SU-DHL-6 (cell line): ENCODE data around the gene SREBF1.

ENCODE experiments used
- H2AFZ ChIP-seq: fragments of 200-600 bp; sonication (generic); 2 replicates; pipeline ENCODE4 v1.6.1; 2014; ENCODE audit warnings: low read depth, mild to moderate bottlenecking, moderate library complexity, mixed read lengths, antibody characterized with exemption, low read length; ENCODE audit not compliant: severe bottlenecking
- H3F3A ChIP-seq: fragments of 200-600 bp; shearing (Covaris generic); 2 replicates; pipeline ENCODE4 v1.6.0; 2016; ENCODE audit warnings: antibody characterized with exemption, mild to moderate bottlenecking; ENCODE audit not compliant: insufficient read depth
- H3K27ac ChIP-seq: fragments of 200-600 bp; sonication (generic); 2 replicates; pipeline ENCODE4 v1.5.1; 2016; ENCODE audit warnings: low read depth, mild to moderate bottlenecking, low read length, moderate library complexity, mixed read lengths
- H3K27me3 ChIP-seq: fragments of 200-600 bp; sonication (generic), shearing (Covaris generic); 2 replicates; pipeline ENCODE4 v1.6.0; 2014; ENCODE audit warnings: mild to moderate bottlenecking, low read length
- H3K36me3 ChIP-seq: fragments of 200-600 bp; sonication (generic); 2 replicates; pipeline ENCODE4 v1.6.1; 2014; ENCODE audit warnings: mild to moderate bottlenecking, low read length, mixed read lengths
- H3K4me2 ChIP-seq: fragments of 300-600, 200-600 bp; shearing (Covaris generic), sonication (generic); 2 replicates; pipeline ENCODE4 v1.6.0; 2014; ENCODE audit warnings: low read length, low read depth, mild to moderate bottlenecking; ENCODE audit not compliant: poor library complexity, severe bottlenecking
- H3K4me3 ChIP-seq: fragments of 200-600 bp; sonication (generic); 2 replicates; pipeline ENCODE4 v1.5.1; 2014; ENCODE audit warnings: antibody characterized with exemption, low read length, mild to moderate bottlenecking, mixed read lengths; ENCODE audit not compliant: insufficient read depth, poor library complexity, severe bottlenecking
- H3K79me2 ChIP-seq: fragments of 200-600 bp; sonication (generic); 2 replicates; pipeline ENCODE4 v1.6.1; 2014; ENCODE audit warnings: mild to moderate bottlenecking, low read length, moderate library complexity; ENCODE audit not compliant: insufficient read depth
- H3K9ac ChIP-seq: fragments of 200-600 bp; sonication (generic); 2 replicates; pipeline ENCODE4 v1.7.0; 2014; ENCODE audit warnings: mild to moderate bottlenecking, low read length
- H3K9me2 ChIP-seq: fragments of 200-600 bp; sonication (generic); replicated peaks from 2 replicates; pipeline ENCODE4 v1.6.1; 2014; ENCODE audit warnings: low read length; ENCODE audit not compliant: insufficient read depth
- H3K9me3 ChIP-seq: fragments of 200-600 bp; sonication (generic); 2 replicates; pipeline ENCODE4 v1.6.1; 2014; ENCODE audit warnings: low read length, mixed read lengths; ENCODE audit not compliant: insufficient read depth
- H4K20me1 ChIP-seq: fragments of 200-600 bp; sonication (generic); 2 replicates; pipeline ENCODE4 v1.6.1; 2014; ENCODE audit warnings: low read depth, mild to moderate bottlenecking, antibody characterized with exemption, low read length, moderate library complexity, mixed read lengths
- CTCF ChIP-seq: fragments of 200-600 bp; sonication (generic); IDR thresholded peaks from one replicate; pipeline ENCODE4 v1.5.1; 2017; ENCODE audit warnings: antibody characterized with exemption, mild to moderate bottlenecking, low read length, moderate library complexity; ENCODE audit not compliant: insufficient read depth, poor library complexity, severe bottlenecking
- EZH2phosphoT487 ChIP-seq: fragments of 200-600 bp; sonication (generic), shearing (Covaris generic); conservative IDR thresholded peaks from 2 replicates; pipeline ENCODE4 v1.6.1; 2018; ENCODE audit warnings: mild to moderate bottlenecking, antibody characterized with exemption, low read length, moderate library complexity, mixed read lengths

Gene SREBF1

DNA sequence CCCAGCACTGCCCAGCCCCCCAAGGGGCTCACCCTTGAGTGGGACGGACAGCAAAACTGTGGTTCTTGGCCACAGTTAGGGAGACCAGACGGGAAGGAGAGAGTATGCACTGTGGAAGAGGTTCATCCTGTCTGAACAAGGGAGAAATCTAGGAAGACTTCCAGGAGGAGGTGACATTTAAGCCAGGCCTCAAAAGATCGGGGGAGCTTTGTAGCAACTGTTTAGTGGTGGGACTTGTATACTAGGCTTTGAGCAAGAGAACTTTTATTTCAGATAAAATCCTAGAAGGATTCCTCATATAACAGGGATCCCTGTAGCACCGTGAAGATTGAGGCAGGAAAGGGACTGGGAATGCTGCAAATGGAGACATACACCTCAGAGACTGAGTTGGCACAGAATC, 30.8 kb downstream of the SREBF1 start:
- no peak overlapping the region for H3K27ac ChIP-seq
- H2AFZ ChIP-seq, result no peak overlapping the region
- no peaks in the 10 kb centered on the region for H3K36me3 ChIP-seq
- H3K9me3 ChIP-seq, result no peaks in the 10 kb centered on the region
- H3K4me3 ChIP-seq, result no peak overlapping the region
- no peak overlapping the region for H3K9ac ChIP-seq
- no peak for TF ChIP-seq EZH2phosphoT487
- no peak for TF ChIP-seq CTCF
- H3F3A ChIP-seq, result no peaks in the 10 kb centered on the region
- H3K79me2 ChIP-seq, result no peaks in the 10 kb centered on the region
- H3K9me2 ChIP-seq, result no peaks in the 10 kb centered on the region
- H4K20me1 ChIP-seq, result no peaks in the 10 kb centered on the region
- no peaks in the 10 kb centered on the region for H3K27me3 ChIP-seq
- H3K4me2 ChIP-seq, result no peak overlapping the region

DNA sequence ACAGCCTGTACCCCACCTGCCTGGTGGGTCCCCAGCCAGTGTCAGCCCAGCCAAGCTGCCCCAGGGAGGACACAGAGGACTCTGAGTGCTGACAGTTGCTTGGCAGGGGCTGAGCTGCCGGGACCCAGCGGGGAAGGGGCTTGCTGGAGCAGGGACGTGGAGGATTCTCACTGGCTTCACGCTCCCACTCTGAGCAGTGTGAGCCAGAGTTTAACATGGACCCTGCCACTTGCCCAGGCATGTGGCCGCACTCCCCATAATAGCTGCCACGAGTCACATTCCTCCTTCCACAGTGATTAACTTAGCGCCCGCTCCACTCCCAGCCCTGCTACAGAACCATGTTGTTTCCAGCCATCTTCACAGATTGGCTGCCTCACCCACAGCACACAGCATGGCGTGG, 31.2 kb downstream of the SREBF1 start:
- Histone ChIP-seq H4K20me1 (no peaks in the 10 kb centered on the region), H3K27ac (no peak overlapping the region), H3K9me2 (no peaks in the 10 kb centered on the region), H3K79me2 (no peaks in the 10 kb centered on the region), H3K4me3 (no peak overlapping the region), H3K9ac (no peak overlapping the region), H3K9me3 (no peaks in the 10 kb centered on the region), H3F3A (no peaks in the 10 kb centered on the region), H3K27me3 (no peaks in the 10 kb centered on the region), H3K36me3 (no peaks in the 10 kb centered on the region), H2AFZ (no peak overlapping the region), H3K4me2 (no peak overlapping the region)
- TF ChIP-seq CTCF (no peak), EZH2phosphoT487 (no peak)

GRCh38 chr17:17804007-17804406, 32.8 kb downstream of the SREBF1 start:
- Histone ChIP-seq H3K27me3 (no peaks in the 10 kb centered on the region), H3K9me3 (no peaks in the 10 kb centered on the region), H3K36me3 (no peaks in the 10 kb centered on the region), H3K27ac (no peak overlapping the region), H3K9me2 (no peaks in the 10 kb centered on the region), H3K79me2 (no peaks in the 10 kb centered on the region), H4K20me1 (no peaks in the 10 kb centered on the region), H3F3A (no peaks in the 10 kb centered on the region), H3K9ac (no peak overlapping the region), H2AFZ (no peak overlapping the region), H3K4me3 (no peak overlapping the region), H3K4me2 (no peak overlapping the region)
- TF ChIP-seq EZH2phosphoT487 (no peak), CTCF (no peak)
